GM18507 (cell line): ENCODE results near the gene LTBP4.
"Not testable (repeated sequence)": the region's sequence is repeated elsewhere in the genome, so short reads cannot be mapped to it uniquely, and the experiment has no call there.

Source experiments
- DNase-seq: peaks from one replicate; pipeline ENCODE4 v3.0.0; 2011; ENCODE audit warnings: low read depth; ENCODE audit not compliant: insufficient read length; ENCODE audit errors: extremely low spot score
- FAIRE-seq: peaks from 2 replicates; lab custom pipeline; 2011; peaks lifted over from hg19 to GRCh38; lab: Jason Lieb, UNC

Gene LTBP4

GRCh38 chr19:40624369-40625153 is 23.4 kb downstream of the LTBP4 start:
- not testable (repeated sequence) for DNase-seq, FAIRE-seq

DNA sequence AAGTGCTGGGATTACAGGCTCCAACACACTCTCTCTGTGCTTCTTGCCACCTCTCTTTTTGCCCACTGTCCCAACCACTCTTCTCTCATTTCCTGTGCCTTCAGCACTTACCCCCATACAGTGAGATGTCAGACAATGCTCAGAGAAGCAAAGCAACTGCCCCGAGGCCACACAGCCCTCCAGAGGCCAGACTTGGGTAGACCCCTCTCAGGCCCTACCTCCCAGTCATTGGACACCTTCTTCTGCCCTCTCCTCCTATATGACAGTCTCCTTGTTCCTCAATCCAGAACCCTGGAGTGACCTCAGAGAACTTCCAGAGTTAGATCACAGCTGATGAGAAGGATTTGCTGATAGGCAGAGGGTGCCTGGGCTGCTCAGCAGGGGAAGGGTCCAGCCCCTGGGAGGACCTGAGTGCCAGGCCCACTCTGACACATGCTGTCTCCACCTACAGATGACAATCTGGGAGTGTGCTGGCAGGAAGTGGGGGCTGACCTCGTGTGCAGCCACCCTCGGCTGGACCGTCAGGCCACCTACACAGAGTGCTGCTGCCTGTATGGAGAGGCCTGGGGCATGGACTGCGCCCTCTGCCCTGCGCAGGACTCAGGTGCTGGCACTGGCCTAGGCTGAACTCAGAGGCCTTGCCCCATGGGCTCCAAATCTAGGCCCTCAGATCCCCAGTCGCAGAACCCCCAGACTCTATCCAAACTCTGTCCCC is 24.4 kb downstream of the LTBP4 start:
- FAIRE-seq (no peak), DNase-seq (no peak)

GRCh38 chr19:40626918-40627317 is 25.7 kb downstream of the LTBP4 start:
- FAIRE-seq (no peak), DNase-seq (no peak)

GRCh38 chr19:40627486-40628279 is 26.5 kb downstream of the LTBP4 start:
- FAIRE-seq (no peak), DNase-seq (no peak)

GRCh38 chr19:40629346-40629745 is 28.2 kb downstream of the LTBP4 start:
- FAIRE-seq: no peak
- no peak for DNase-seq

- no peak for FAIRE-seq
- DNase-seq: no peak
These were observed 29.5 kb downstream of the LTBP4 start for GRCh38 chr19:40630571-40631160.

GRCh38 chr19:40632311-40633036 is 31.3 kb downstream of the LTBP4 start:
- DNase-seq (no peak), FAIRE-seq (no peak)

- DNase-seq (no peak), FAIRE-seq (no peak)
These were observed 32.0 kb downstream of the LTBP4 start for GRCh38 chr19:40633207-40633606.

GRCh38 chr19:40638327-40638726 is 37.2 kb downstream of the LTBP4 start:
- no peak for DNase-seq
- FAIRE-seq: no peak

- no peak for FAIRE-seq
- DNase-seq: no peak
These were observed 38.4 kb downstream of the LTBP4 start for GRCh38 chr19:40639638-40639982.

GRCh38 chr19:40640744-40641143 is 39.6 kb downstream of the LTBP4 start:
- FAIRE-seq (no peak), DNase-seq (no peak)

DNA sequence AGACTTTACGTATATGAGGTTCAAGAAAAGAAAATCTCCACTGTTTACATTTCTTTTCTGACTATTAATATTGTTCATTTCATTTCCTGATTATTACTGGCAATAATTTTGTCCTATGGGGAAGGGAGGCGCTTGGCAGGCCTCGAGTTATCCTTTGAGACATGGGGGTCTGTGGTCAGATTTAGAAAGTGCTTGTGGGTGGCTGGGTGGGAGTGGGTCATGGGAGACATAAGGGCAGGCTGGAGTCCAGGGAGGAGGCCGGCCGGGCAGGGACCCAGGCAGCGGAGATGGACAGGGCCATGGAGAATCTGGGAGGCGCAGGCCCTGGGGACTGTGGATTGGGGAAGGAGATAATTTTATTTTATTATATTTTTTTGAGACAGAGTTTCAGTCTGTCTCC is 40.1 kb downstream of the LTBP4 start:
- FAIRE-seq (no peak), DNase-seq (no peak)

DNA sequence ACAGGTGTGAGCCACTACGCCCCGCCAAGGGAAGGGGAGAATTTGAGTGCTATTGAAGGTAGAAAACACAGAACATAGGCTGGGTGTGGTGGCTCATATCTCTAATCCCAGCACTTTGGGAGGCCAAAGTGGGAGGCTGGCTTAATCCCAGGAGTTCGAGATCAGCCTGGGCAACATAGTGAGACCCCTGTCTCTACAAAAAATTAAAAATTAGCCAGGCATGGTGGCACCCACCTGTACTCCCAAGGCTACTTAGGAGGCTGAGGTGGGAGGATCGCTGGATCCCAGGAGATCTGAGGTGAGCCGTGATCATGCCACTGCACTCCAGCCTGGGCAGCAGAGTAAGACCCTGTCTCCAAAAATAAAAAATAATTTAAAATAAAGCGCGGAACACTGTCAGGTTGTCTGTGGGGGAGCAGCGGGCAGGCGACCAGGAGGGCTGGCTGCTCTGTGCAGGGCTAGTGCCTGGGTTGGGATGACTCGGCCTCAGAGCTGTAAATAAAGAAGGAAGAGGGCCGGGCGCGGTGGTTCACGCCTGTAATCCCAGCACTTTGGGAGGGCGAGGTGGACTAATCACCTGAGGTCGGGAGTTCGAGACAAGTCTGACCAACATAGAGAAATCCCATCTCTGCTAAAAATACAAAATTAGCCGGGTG is 41.0 kb downstream of the LTBP4 start:
- DNase-seq: no peak

GRCh38 chr19:40642757-40643305 is 41.7 kb downstream of the LTBP4 start:
- FAIRE-seq: no peak
- DNase-seq: no peak

More for the DNA sequence above, 41.0 kb downstream of the LTBP4 start:
- no peak for FAIRE-seq

GRCh38 chr19:40646743-40647254 is 45.6 kb downstream of the LTBP4 start:
- no peak for FAIRE-seq

DNA sequence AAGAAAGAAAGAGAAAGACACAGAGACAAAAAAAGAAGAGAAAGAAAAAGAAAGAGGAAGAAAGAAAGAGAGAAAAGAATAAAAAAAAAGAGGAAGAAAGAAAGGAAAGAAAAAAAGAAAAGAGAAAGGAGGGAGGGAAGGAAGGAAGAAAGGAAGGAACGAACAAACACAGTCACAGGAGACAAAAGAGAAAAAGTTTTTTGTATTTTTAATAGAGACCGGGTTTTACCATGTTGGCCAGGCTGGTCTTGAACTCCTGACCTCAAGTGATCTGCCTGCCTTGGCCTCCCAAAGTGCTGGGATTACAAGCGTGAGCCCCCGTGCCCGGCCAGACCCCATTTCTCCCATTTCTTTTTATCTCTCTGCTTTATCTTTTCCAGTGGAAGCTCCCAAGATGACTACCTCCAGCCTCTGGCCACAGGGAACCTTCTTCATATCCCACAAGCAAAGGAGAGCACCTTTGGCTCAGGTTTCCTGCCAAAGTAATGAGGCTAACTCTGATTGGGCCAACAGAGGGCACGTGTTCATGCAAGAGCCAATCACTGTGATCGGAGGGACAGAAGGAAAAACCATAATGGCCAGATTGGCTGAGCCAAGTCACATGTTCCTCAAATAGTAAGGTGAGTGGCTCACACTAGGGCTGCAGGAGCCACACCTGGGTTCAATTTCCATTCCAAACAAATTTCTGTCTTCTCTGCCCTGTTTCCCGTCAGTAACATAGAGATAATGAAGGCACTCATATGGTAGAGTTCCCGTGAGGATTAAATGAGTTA is 48.9 kb downstream of the LTBP4 start:
- not testable (repeated sequence) for DNase-seq, FAIRE-seq

More at GRCh38 chr19:40646743-40647254, 45.6 kb downstream of the LTBP4 start:
- no peak for DNase-seq

GRCh38 chr19:40650749-40651305 is 49.7 kb downstream of the LTBP4 start:
- DNase-seq (no peak), FAIRE-seq (no peak)
